ENCODE results near the gene IGFLR1.
A peak's percentile ranks its signal among the peaks of the same experiment; 100 is the strongest.
"Not testable (repeated sequence)": the region's sequence is repeated elsewhere in the genome, so short reads cannot be mapped to it uniquely, and the experiment has no call there.

Gene IGFLR1

DNA sequence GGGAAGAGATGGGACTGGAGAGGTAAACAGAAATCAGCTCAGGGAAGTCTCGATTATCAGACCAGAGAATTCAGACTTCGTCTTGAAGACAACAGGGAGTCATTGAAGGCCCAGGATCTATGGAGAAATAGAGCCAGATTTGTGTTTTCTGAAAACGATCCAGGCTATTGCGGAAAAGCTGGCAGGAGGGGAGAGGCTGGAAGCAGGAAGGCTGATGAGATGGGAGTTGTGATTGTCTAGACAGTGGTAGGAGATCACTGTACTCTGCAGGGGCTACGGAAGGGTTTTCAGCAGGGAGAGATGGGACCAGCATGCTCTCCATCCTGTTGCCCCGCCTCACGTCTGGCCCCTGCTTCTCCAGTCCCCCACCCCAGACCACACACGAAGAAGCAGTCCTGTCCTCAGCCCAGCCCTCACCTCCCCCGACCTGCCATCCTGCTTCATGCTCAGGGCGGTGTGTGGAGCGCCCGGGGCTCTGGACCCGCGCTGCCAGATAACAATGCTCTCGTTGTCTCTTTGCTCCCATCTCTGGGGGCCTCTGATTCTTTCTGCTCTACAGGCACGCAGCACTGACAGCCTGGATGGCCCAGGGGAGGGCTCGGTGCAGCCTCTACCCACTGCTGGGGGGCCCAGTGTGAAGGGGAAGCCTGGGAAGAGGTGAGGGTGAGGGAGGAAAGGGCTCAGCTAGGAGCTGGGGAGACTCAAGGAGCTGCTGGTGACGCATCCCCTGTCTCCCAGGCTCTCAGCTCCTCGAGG lies 35.0 kb upstream of the IGFLR1 start:
- DNase-seq (ENCODE audit: low read depth) = no peak

DNA sequence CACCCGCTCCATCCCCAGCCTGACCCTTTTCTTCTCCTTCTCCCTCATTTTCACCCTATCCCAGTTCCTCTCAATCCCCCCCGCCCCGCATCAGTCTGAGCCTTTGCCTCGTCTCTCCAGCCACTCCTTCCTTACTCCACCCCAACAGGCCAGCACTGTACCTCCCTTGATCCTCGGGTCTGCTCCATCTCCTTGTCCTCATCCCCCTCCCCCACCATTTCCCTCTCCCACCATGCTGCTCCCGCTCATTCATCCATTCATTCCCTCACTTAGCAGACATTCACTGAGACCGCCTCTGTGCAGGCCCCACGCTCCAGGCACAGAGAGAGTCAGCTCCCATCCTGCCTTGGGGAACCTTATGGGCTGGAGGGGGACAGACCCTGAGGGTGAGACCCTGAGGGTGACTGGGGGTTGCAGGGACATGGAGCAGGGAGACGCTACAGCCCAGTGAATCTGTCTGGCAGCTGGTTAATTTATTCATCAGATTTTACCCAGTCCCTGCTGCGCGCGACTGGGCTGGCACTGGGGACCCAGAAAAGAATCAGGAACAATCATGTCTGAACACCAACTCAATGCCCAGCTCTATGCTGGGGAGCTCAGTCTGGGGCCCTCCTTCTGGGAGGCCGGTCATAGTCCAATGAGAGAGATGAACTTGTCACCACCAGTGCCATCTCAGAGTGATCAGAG lies 34.0 kb upstream of the IGFLR1 start:
- DNase-seq (ENCODE audit: low read depth) = no peak

DNA sequence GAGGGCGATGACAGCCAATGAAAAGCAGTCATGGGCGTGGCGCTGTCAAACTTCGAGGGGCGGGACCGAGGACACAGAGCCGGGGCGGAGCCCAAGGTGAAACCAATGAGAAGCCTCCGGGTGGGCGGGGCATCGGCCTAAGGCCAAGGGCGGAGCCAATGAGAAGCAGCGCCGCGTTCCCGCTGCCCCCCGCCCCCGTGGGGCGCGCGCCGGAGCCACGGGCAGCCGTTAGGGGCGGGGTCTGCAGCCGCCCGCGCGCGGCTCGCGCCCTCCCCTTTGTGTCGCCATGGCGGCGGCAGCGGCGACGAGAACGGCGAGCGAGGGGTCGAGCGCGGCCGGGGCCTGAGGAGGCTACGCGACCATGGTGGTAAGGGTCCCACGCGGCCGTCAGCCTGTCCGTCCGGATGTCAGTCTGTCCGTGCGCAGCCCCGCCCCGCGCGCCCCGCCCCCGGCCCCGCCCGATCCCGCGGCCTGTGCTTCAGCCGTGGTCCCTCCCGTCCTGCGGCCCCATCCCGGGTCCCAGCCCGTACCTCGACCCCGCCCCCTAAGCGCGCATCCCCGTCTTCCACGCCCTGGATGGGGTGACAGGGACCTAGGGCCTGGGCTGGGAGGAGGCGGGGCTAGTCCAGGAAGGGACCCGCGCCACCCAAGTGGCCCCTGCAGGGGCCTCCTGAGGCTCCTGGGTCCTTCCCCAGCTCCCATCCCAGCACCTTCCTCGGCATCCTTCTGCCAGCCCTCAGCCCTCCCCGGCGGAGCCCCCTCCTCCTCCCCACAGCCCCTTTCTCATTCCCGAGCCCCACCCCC lies 33.2 kb upstream of the IGFLR1 start, which contains the start of gene ARHGAP33:
TSS of gene ARHGAP33 (plus strand) at position 267 of the 804 bp plus-strand sequence. CDS start at position 362, 95 bp downstream.
- peak; percentile 99 for DNase-seq (ENCODE audit: low read depth)

DNA sequence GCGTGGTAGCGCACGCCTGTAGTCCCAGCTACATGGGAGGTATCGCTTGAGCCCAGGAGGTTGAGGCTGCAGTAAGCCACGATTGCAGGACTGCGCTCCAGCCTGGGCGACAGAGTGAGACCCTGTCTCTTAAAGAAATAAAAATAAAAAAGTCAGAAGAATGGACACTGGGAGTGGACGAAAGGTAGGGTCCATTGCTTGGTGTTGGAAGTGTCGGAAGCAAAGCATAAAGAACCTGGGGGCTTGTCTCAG lies 32.7 kb upstream of the IGFLR1 start:
- DNase-seq (ENCODE audit: low read depth) = no peak

DNA sequence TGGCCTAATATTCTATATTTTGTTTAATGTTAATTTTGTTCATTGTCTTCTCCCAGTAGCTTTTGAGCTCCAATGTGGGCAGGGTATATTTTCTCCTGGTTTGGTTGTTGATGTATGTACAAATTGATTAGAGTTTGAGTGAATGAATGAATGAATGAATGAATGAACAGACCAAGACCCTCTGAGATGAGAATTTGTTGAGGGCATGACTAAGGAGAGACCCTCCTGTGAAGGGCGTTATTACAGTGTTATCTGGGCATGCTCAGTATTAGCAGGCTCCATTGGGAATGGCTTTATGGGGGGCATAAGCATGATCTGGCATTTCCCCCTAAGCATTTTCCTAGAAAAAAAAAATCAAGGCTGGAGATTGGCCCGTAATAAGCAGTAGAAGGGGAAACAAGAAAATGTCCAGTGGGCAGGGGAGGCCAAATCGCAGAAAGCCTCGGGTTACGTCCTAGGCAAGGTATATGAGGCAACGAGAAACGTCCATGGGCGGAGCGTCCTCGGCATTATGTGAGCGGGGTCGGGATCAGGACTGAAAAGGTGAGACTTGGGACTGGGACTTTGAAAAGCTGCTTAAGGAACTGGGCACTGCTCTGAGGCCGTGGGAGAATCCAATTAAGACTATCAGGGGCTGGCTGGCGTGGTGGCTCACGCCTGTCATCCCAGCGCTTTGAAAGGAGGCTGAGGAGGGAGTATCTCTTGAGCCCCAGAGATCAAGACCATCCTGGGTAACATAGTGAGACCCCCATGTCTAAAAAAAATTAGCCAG lies 32.2 kb upstream of the IGFLR1 start:
- DNase-seq (ENCODE audit: low read depth) = no peak

DNA sequence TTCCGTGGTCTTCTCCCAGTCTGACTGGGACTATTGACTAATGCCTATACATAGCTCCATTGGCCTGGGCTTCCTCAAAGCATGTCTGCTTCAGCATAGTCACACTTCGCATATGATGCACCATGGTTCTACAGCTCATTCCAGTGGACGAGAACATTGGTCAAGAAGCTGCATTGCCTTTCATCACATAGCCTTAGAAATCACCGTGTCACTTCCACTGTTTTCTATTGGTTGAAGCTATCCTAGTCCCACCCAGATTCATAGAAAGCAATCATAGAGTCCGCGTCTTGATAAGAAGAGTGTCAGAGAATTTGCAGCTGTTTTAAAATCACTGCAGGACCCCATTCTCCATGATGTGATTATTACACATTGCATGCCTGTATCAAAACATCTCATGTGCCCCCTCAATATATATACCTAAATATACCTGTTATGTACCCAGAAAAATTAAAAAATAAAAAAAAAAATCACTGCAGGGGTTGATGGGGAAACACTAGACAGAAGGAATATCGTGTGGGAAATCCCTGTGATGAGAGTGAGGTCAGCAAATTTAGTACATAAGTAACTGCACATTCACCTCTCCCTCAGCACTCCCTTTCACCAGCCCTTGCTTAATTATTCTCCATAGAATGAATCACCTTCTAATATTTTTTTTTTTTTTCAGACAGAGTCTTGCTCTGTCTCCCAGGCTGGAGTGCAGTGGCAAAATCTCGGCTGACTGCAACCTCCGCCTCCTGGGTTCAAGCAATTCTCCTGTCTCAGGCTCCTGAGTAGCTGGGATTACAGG lies 31.0 kb upstream of the IGFLR1 start:
- DNase-seq (ENCODE audit: low read depth) = no peak

DNA sequence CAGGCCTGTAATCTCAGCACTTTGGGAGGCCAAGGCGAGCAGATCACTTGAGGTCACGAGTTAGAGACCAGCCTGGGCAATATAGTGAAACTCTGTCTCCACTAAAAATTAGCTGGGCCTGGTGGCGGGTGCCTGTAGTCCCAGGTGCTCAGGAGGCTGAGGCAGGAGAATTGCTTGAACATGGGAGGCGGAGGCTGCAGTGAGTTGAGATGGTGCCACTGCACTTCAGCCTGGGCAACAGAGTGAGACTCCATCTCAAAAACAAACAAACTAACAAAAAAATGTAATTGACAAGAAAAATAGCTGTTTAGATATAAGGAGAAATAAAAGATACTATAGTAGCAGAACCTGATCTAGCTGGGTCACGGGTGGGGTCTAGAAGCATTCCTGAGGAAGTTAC lies 30.1 kb upstream of the IGFLR1 start:
- DNase-seq (ENCODE audit: low read depth) = not testable (repeated sequence)

DNA sequence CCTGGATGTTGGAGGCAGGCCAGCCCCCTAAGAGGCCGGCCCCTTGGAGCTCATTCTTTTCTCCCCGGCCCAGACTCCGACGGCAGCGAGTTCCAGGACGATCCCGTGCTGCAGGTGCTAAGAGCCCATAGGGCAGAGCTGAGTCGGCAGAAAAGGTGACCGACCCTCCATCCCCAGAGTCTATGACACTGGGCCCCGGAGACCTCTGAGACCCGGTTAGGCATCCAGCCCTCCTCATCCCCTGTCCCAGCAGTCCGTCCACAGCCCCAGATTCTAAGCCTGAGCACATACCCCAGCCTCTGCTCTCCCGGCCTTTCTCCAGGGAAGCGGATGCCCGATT lies 25.8 kb upstream of the IGFLR1 start:
- DNase-seq (ENCODE audit: low read depth) = no peak

DNA sequence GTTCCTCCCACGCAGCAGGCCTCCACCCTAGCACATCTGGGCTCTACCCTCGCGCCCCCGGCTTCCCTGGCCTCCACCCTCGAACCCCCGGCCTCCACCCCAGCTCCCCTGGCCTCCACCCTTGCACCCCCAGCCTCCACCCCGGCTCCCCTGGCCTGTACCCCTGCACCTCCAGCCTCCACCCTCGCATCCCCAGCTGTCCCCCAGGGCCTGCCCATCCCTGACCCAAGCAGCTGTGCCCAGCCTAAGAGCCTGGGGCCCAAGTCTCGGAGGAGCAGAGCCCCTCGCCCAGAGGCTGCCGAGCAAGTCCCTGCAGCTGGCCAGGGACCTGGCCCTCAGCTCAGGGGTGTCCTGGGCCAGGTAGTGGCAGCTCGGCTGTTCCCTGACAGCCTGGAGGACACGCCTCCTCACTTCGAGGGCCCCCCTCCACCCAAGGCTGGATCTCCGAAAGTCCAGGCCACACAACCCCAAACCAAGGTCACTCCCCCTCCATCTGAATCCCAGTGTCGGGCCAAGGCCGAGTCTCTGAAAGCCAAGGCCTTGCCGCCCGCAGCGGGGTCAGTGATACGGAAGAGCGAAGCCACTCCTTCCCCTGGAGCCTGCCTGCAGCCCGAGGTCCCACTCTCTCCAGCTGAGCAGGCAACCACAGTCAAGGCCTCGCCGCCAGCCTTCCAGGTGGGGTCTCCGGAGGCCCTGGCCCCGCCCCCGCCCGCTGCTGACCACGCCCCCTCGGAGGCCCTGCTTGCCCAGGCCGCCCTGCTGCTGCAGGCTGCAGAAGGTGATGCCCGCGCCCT lies 25.2 kb upstream of the IGFLR1 start:
- DNase-seq (ENCODE audit: low read depth) = no peak

DNA sequence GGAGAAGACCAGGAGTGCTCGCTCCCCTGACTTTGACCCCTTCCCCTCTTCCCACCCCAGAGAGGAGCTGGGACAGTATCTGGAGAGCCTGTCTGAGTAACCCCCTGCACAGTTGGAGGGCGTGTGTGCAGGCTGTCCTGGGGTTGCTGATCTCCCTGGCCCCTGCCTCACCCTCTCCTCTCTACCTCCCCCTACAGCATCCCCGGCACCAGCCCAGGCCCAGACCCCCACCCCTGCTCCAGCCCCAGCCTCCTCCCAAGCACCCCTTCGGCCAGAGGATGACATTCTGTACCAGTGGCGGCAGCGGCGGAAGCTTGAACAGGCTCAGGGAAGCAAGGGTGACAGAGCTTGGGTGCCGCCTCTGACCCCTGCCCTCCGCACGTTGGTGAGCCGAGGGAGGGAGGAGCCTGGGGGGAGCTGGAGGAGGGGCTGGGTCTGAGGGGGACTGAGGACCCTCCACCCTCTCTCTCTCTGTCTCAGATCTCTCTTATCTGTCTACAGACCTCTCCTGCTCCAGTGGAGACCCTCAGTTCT lies 24.4 kb upstream of the IGFLR1 start:
- DNase-seq (ENCODE audit: low read depth) = no peak

DNA sequence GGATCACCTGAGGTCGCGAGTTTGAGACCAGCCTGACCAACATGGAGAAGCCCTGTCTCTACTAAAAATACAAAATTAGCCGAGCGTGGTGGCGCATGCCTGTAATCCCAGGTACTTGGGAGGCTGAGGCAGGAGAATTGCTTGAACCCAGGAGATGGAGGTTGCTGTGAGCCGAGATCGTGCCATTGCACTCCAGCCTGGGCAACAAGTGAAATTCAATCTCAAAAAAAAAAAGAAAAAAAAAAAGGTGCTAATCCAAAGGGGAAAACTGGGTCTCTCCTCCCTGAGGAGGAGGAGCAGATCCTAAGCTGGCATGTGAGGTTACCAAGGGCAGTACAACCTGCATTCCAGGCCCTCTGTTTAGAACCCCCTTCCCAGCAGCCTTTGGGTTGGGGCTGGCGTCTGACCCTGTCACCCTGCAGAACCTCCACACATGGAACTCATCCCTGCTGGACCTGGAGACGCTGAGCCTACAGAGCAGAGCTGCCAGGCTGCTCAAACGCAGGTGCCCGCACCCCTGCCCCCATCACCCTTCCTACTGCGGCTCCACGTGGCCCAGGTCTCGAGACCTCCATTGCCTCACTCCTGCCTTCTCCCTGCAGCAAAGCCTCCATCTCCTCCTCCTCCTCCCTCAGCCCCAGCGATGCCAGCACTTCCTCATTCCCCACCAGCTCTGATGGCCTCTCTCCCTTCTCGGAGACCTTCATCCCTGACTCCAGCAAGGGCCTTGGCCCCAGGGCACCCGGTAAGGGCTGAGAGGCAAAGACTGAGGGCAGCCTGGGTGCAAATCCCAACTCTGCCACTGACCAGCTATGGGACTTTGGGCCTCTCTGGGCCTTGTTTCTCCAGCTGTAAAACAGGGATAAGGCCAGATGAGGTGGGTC lies 22.4 kb upstream of the IGFLR1 start:
- no peak for DNase-seq (ENCODE audit: low read depth)

DNA sequence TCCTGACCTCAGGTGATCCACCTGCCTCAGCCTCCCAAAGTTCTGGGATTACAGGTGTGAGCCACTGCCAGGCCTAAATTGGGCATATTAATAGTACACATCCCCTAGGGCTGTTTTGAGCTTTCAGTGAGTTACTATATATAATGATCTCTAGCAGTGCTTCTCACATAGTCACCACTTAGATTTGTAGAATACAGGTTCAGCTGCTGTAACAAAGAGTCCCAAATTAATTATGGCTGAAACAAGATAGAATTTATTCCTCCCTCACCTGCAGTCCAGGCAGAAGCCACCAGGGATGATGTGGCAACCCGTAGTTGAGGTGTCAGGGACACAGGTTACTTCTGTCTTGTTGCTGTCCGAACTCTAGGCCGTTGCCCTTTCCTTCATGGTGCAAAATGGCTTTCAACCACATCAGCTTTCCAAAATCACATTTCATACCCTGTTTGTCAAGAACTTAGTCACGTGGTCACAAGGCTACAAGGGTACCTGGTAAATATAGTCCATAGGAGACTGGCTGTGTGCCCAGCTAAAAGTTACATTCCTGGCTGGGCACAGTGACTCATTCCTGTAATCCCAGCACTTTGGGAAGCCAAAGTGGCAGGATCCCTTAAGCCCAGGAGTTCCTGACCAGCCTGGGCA lies 18.6 kb upstream of the IGFLR1 start:
- no peak for DNase-seq (ENCODE audit: low read depth)

DNA sequence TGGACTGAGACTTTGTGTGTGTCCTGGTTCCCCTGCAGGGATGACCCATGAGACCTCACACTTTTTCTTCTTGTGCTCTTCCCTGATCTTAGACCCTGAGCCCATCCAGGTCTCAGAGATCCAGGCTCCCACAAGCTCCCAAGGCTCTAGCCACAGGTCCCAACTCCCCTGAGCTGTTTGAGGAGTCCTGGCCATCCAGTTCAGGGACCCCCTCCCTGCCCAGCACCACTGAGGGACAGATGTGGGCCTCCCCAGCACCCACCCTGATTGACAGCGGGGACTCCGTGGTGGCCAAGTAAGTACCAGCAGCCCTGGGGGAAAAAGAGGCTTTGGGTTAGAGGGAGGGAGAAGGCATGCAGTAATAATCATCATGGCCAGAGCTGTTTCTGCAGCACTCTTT lies 17.4 kb upstream of the IGFLR1 start:
- no peak for DNase-seq (ENCODE audit: low read depth)

DNA sequence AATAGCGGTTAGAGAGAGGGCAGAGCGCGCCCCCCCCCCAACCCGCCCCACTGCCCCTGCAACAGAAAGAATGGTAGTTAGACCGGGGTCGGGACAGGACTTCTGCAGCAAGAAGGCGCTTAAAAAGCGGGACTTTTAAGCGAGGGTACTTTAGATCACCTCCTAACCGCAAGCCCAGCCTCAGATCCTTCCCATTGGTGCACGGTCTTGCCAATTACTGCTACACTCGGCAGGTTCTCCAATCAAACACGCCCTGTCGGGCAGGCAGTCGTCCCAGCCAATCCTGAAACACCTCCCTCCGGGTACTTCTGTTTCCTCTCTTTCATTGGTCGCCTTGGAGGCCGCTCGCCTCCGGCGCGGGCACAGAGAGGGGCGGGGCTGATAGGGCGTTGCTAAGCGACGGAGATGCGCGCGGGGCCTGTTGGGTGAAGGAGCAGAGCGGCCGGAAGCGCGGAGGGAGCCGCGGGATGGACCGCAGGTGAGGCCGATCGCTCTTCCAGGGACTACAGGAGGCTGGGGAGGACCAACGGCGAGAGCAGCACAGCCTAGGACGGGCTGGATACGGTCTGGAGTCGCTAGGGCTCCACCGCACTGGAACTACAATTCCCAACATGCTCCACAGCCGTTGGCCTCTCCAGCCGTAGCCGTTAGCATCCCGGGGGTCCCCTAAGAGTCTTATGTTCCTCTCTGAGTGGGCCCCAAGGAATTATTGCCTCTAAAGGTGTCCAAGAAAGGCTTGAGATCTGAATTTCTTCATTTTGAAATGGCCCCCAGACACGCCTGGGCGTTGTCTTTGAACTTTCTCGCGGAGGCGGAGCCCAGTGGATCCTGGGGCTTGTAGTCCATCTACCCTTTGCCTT lies 15.7 kb upstream of the IGFLR1 start, which contains the start of gene PROSER3:
TSS of gene PROSER3 (plus strand) at position 428 of the 860 bp plus-strand sequence. CDS start at position 468, 40 bp downstream.
- DNase-seq (ENCODE audit: low read depth) = peak; percentile 98

DNA sequence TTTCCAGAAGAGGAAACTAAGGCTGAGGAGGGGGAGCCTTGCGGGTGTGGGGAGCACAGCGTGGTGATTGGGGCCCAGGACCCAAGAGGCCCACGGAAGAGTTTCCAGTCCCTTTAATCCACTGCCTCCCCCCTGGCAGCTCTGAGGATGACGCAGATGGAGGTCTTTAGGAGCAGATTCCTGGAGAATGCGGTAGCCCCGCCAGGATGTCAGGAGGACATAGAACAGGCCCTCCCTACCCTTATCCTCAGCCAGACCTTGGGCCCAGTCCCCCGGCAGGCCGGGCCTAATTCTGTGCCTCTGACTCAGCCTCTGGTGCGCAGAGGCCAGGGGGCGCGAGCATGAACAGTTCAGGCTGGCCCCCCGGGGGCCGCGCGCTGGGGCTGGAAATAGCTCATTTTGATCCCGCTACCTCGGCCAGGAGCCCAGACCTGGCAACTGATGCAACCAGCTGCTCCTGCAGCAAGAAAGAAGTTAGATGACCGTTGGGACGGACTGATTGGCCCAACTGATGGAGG lies 15.0 kb upstream of the IGFLR1 start:
- no peak for DNase-seq (ENCODE audit: low read depth)

DNA sequence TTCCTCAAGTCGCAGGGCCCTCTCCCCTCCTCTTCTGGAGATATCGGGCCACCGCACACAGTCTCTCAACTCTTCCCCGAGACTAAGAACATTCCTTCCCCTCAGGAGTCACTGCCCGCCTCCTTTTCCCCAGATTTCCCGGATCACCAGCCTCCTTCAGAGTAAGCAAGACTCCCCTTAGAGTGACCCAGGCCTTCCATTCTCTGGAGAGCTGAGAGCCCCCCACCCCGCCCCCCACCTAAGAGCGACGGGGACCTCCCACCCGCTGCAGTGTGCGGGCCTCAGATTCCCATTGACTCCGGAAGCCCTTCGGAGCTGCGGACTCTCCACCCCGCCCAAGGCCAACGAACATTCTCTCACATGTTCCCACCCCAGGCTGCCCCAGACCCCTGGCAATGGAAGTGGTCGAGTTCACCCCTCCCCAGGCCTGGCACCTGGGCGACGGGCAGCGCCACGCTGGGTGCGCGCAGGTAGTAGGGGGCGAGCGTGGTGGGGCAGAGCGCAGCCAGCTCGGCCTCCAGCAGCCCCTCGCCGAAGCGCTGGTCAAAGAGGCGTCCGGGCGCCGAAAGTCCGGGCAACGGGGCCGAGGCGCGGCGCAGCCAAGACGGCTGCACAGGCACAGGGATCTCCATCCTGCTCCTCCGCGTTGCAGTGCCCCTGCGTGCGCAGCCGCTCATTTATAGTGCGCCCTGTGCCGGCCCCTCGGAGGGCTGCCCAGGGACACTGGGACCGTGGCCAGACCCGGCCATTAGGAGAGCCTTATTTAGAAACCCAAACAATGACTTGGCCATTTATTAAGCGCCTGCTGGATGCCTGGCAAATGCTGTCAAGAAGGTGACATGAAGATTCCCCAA lies 14.4 kb upstream of the IGFLR1 start, which contains the start of gene HSPB6:
TSS of gene HSPB6 (minus strand) at position 653 of the 854 bp plus-strand sequence. CDS start at position 632, 21 bp downstream.
- DNase-seq (ENCODE audit: low read depth) = no peak

Data from activated T-cell treated with anti-CD3 and anti-CD28 coated beads for 48 hours (primary cell).